H1 (cell line): ENCODE data around the gene GPER1. TPM values are rescaled to one million over a fixed set of nuclear protein-coding genes. Genes with fewer than 3 reads are reported as not detected.
A peak's percentile ranks its signal among the peaks of the same experiment; 100 is the strongest.

ENCODE experiments used
- CTCF ChIA-PET: fragments of 300-600 bp; sonication (Branson Sonifier 250); formaldehyde crosslinking; loops from one replicate; lab custom pipeline; 2021; ENCODE audit not compliant: partially characterized antibody; lab: Charles Lee
- POLR2A ChIA-PET: fragments of 300-600 bp; sonication (Branson Sonifier 250); formaldehyde crosslinking; loops from one replicate; lab custom pipeline; 2021; ENCODE audit warnings: inconsistent platforms; ENCODE audit not compliant: partially characterized antibody; lab: Charles Lee
- DNase-seq, 2 experiments: peaks; one replicate each; pipeline versions ENCODE4 v3.0.0 to v3.0.0-alpha.2; 2010 to 2022; ENCODE audit warnings: low spot score in 2 of 2, low read depth in 1 of 2, mixed read lengths in 1 of 2
- FAIRE-seq: peaks from 2 replicates; lab custom pipeline; 2011; peaks lifted over from hg19 to GRCh38; lab: Jason Lieb, UNC
- H2AFZ ChIP-seq: 2 replicates; pipeline ENCODE4 v1.8.1; 2012; ENCODE audit warnings: low read length, inconsistent platforms
- H2AK5ac ChIP-seq: 2 replicates; pipeline ENCODE4 v1.6.1; 2013; ENCODE audit warnings: low read depth, low read length
- H2BK120ac ChIP-seq: replicated peaks from 2 replicates; pipeline ENCODE3; 2013; ENCODE audit warnings: low read depth, low read length, inconsistent platforms
- H2BK12ac ChIP-seq: 2 replicates; pipeline ENCODE4 v1.6.1; 2013; ENCODE audit warnings: low read depth, low read length
- H2BK15ac ChIP-seq: 2 replicates; pipeline ENCODE4 v1.6.1; 2013; ENCODE audit warnings: low read length
- H2BK20ac ChIP-seq: 2 replicates; pipeline ENCODE4 v1.6.1; 2013; ENCODE audit warnings: low read length
- H2BK5ac ChIP-seq: 2 replicates; pipeline ENCODE4 v1.6.1; 2013; ENCODE audit warnings: low read depth, low read length
- H3K14ac ChIP-seq: 2 replicates; pipeline ENCODE4 v1.6.1; 2013; ENCODE audit warnings: inconsistent platforms; ENCODE audit not compliant: insufficient read length
- H3K18ac ChIP-seq: 2 replicates; pipeline ENCODE4 v1.6.1; 2013; ENCODE audit warnings: low read length; ENCODE audit errors: extremely low read depth
- H3K23ac ChIP-seq: 2 replicates; pipeline ENCODE4 v1.6.1; 2013; ENCODE audit warnings: inconsistent platforms; ENCODE audit not compliant: insufficient read length
- H3K23me2 ChIP-seq: 2 replicates; pipeline ENCODE4 v1.6.1; 2013; ENCODE audit warnings: low read depth, low read length
- H3K27ac ChIP-seq: 2 replicates; pipeline ENCODE4 v1.6.1; 2011; ENCODE audit warnings: low read depth, low read length, inconsistent platforms
- H3K27me3 ChIP-seq, 4 experiments: replicated peaks in 1 of 4; 1 replicate in 1 of 4; 2 replicates in 3 of 4; pipeline versions ENCODE4 v1.6.1 to v1.8.1; 2011 to 2013; ENCODE audit warnings: low read length in 3 of 4, mild to moderate bottlenecking in 3 of 4, inconsistent platforms in 2 of 4, mixed read lengths in 2 of 4, moderate library complexity in 1 of 4; ENCODE audit not compliant: control insufficient read depth in 3 of 4, insufficient read depth in 3 of 4; ENCODE audit errors: extremely low read depth in 1 of 4
- H3K36me3 ChIP-seq, 4 experiments: 2 replicates each; pipeline versions ENCODE4 v1.6.1 to v1.8.1; 2011 to 2013; ENCODE audit warnings: mild to moderate bottlenecking in 4 of 4, low read length in 3 of 4, moderate library complexity in 2 of 4, control low read depth in 1 of 4, inconsistent platforms in 1 of 4; ENCODE audit not compliant: insufficient read depth in 4 of 4, control insufficient read depth in 2 of 4
- H3K4ac ChIP-seq: replicated peaks from 2 replicates; pipeline ENCODE3; 2013; ENCODE audit warnings: low read length, low read depth, mixed read lengths, inconsistent platforms; ENCODE audit not compliant: insufficient read length
- H3K4me1 ChIP-seq, 4 experiments: replicated peaks in 1 of 4; 1 replicate in 1 of 4; 2 replicates in 3 of 4; pipeline versions ENCODE4 v1.6.1 to v1.8.1; 2011 to 2013; ENCODE audit warnings: low read length in 3 of 4, inconsistent platforms in 2 of 4, mixed read lengths in 1 of 4; ENCODE audit not compliant: insufficient read depth in 4 of 4, control insufficient read depth in 3 of 4
- H3K4me2 ChIP-seq, 2 experiments: 2 replicates each; pipeline versions ENCODE4 v1.6.1 to v1.8.1; 2011 to 2013; ENCODE audit warnings: low read depth in 2 of 2, low read length in 2 of 2, control low read depth in 1 of 2, inconsistent platforms in 1 of 2, mild to moderate bottlenecking in 1 of 2; ENCODE audit not compliant: insufficient read depth in 1 of 2
- H3K4me3 ChIP-seq, 4 experiments: fragments of 200-600, 300-600 bp in 1 of 4; sonication (generic), shearing (Covaris generic), sonication (Bioruptor Twin) in 1 of 4; 2 replicates each; pipeline versions ENCODE4 v1.5.1 to v1.8.1; 2011 to 2016; ENCODE audit warnings: low read length in 4 of 4, low read depth in 3 of 4, control low read depth in 2 of 4, inconsistent platforms in 2 of 4, mild to moderate bottlenecking in 2 of 4, mixed read lengths in 1 of 4, moderate library complexity in 1 of 4; ENCODE audit not compliant: insufficient read depth in 2 of 4; ENCODE audit errors: extremely low read depth in 1 of 4
- H3K56ac ChIP-seq: replicated peaks from 2 replicates; pipeline ENCODE3; 2013; ENCODE audit warnings: low read depth, mild to moderate bottlenecking, mixed read lengths, low read length, inconsistent platforms; ENCODE audit not compliant: insufficient read length
- H3K79me1 ChIP-seq: 2 replicates; pipeline ENCODE4 v1.6.1; 2013; ENCODE audit warnings: low read depth, low read length, control low read depth
- H3K79me2 ChIP-seq, 2 experiments: 2 replicates each; pipeline versions ENCODE4 v1.6.1 to v1.8.1; 2012 to 2013; ENCODE audit warnings: low read length in 2 of 2, mild to moderate bottlenecking in 2 of 2, inconsistent platforms in 1 of 2; ENCODE audit not compliant: insufficient read depth in 2 of 2, control insufficient read depth in 1 of 2
- H3K9ac ChIP-seq, 4 experiments: replicated peaks in 1 of 4; 1 replicate in 1 of 4; 2 replicates in 3 of 4; pipeline versions ENCODE4 v1.6.1 to v1.8.1; 2011 to 2013; ENCODE audit warnings: low read depth in 3 of 4, low read length in 3 of 4, control low read depth in 2 of 4, mild to moderate bottlenecking in 2 of 4, moderate library complexity in 2 of 4, inconsistent platforms in 1 of 4; ENCODE audit errors: extremely low read depth in 1 of 4
- H3K9me3 ChIP-seq, 2 experiments: 2 replicates each; pipeline versions ENCODE4 v1.6.1 to v1.8.1; 2012 to 2013; ENCODE audit warnings: mild to moderate bottlenecking in 2 of 2, moderate library complexity in 2 of 2, control low read depth in 1 of 2, inconsistent platforms in 1 of 2, low read depth in 1 of 2, low read length in 1 of 2, mixed read lengths in 1 of 2; ENCODE audit not compliant: insufficient read depth in 2 of 2
- H4K20me1 ChIP-seq, 2 experiments: replicated peaks in 1 of 2; 2 replicates each; pipeline versions ENCODE3 to v1.8.1; 2011 to 2013; ENCODE audit warnings: inconsistent platforms in 2 of 2, low read length in 2 of 2, mild to moderate bottlenecking in 1 of 2; ENCODE audit not compliant: insufficient read depth in 2 of 2, control insufficient read depth in 1 of 2
- H4K5ac ChIP-seq: 2 replicates; pipeline ENCODE4 v1.6.1; 2013; ENCODE audit warnings: low read length, low read depth, mixed read lengths, inconsistent platforms; ENCODE audit not compliant: insufficient read length
- H4K8ac ChIP-seq: 2 replicates; pipeline ENCODE4 v1.8.0; 2013; ENCODE audit warnings: mild to moderate bottlenecking, moderate library complexity, low read length, inconsistent platforms; ENCODE audit not compliant: insufficient read depth; ENCODE audit errors: extremely low read depth
- H4K91ac ChIP-seq: replicated peaks from 2 replicates; pipeline ENCODE3; 2013; ENCODE audit warnings: low read length, mixed read lengths, inconsistent platforms; ENCODE audit not compliant: insufficient read length
- NANOG ChIP-seq: IDR thresholded peaks from 2 replicates; pipeline ENCODE4 v1.6.1; 2011; ENCODE audit warnings: low read length, low read depth, mild to moderate bottlenecking, inconsistent platforms; ENCODE audit not compliant: insufficient read depth, poor library complexity, severe bottlenecking
- POLR2AphosphoS5 ChIP-seq: IDR thresholded peaks from 2 replicates; pipeline ENCODE4 v1.6.1; 2011; ENCODE audit warnings: low read depth, low read length
- RAD21 ChIP-seq, 2 experiments: IDR thresholded peaks in 1 of 2; conservative IDR thresholded peaks in 1 of 2; 2 replicates each; pipeline ENCODE4 v1.6.1; 2011; ENCODE audit warnings: low read depth in 2 of 2, low read length in 2 of 2, improper control_type of control experiment in 1 of 2, inconsistent platforms in 1 of 2, mild to moderate bottlenecking in 1 of 2, moderate library complexity in 1 of 2
- TAF7 ChIP-seq: optimal IDR thresholded peaks from 2 replicates; pipeline ENCODE3; 2011; ENCODE audit warnings: low read depth, mild to moderate bottlenecking, inconsistent platforms, low read length, moderate library complexity, borderline replicate concordance
- WGBS, 2 experiments: shearing (Covaris generic) in 1 of 2; methylation state at CpG; one replicate each; pipeline versions ENCODE4 v1.1.6 to v1.1.7; 2013 to 2015; ENCODE audit warnings: low lambda C conversion rate in 2 of 2, mixed read lengths in 2 of 2, inconsistent platforms in 1 of 2, low coverage in 1 of 2, missing lambda C conversion rate in 1 of 2; ENCODE audit not compliant: insufficient replicate concordance in 2 of 2, insufficient coverage in 1 of 2, insufficient read length in 1 of 2; ENCODE audit errors: extremely low coverage in 1 of 2, missing lambda C conversion rate in 1 of 2; 5-methylcytosine and 5-hydroxymethylcytosine counted together
- polyA plus RNA-seq, 7 experiments: library from polyadenylated mRNA; depleted of rRNA in 3 of 7; stranded (reverse) in 5 of 7; unstranded in 2 of 7; fragments of >200 nt in 5 of 7; fragments of 200-250 nt in 2 of 7; gene quantifications; 1 replicate in 5 of 7; 2 replicates in 1 of 7; 4 replicates in 1 of 7; pipeline versions ENCODE4 v1.2.1 to v1.2.3, GENCODE V29; 2011 to 2013; ENCODE audit warnings: missing spikeins in 2 of 7, mixed read lengths in 2 of 7
- total RNA-seq: library from RNA; stranded (reverse); fragmentation: NEBNext Ultra II Directional; extraction: Animal tissue kit (Norgen Biotek cat#: 25700); gene quantifications from 2 replicates; pipeline ENCODE4 v1.2.1, GENCODE V29; 2021

Gene GPER1
- total and polyA plus RNA-seq, 2 of the 8 experiments (the other 6 are each of a cell fraction or from before 2014, with no cell fraction given): 0.24 to 0.47 TPM

DNA sequence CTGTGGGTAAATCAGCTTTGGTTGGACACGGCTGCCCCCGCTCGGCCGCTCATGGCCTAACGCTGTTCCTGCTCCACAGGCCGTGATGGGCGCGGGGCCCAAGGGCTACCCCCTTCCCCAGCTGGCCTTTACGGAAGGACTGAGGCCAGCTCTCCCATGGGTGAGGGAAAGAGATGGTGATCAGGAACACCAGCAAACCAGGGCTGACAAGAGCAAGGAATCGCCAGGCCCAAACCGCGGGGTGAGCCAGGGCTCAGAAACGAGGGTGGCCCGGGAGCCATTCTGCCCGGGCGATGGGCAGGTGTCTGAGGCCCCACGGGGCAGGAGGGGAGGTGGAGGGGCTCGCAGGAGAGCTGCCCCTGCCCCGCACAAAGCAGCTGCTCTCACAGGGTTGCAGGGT, 26.6 kb downstream of the GPER1 start:
- CTCF ChIA-PET: interaction anchor here (1.3 to 2.4 kb wide), 7 partner anchors 9 to 120 kb away, joined by 3 to 14 read pairs (median 4); partner anchors contain the start of gene GPER1
- H3K79me2 ChIP-seq: peaks cover 0 to 23% of the 10 kb centered on the region in 2 experiments; a peak in 1 of 4 replicates
- H3K56ac ChIP-seq: no peak overlapping the region
- H3K23ac ChIP-seq: no peak overlapping the region
- H3K4me3 ChIP-seq: no peak overlapping the region
- H3K4me2 ChIP-seq: no peak overlapping the region
- no peak overlapping the region for H4K5ac ChIP-seq
- H2BK12ac ChIP-seq: no peak overlapping the region
- POLR2A ChIA-PET: interaction anchor here (1.4 kb wide), 1 partner anchor 24 kb away, joined by 3 read pairs; a partner anchor contains a TSS
- H3K14ac ChIP-seq: no peak overlapping the region
- H3K18ac ChIP-seq: no peak overlapping the region
- H3K36me3 ChIP-seq: no peaks in the 10 kb centered on the region
- peaks cover 13% of the 10 kb centered on the region for H3K79me1 ChIP-seq
- H2BK20ac ChIP-seq: no peak overlapping the region
- no peak overlapping the region for H4K91ac ChIP-seq
- H2AFZ ChIP-seq: no peak overlapping the region
- H4K8ac ChIP-seq: peak overlapping the region; percentile 51; the same call in 1 of the 2 replicates
- no peak overlapping the region for H2BK120ac ChIP-seq
- FAIRE-seq (no peak), DNase-seq (no peak)
- TF ChIP-seq RAD21 (IDR thresholded peaks at IDR 0.05 in 1 of 2, conservative IDR thresholded peaks at IDR 0.05 in 1 of 2; ENCODE audit: low read depth in 2 of 2, low read length in 2 of 2): peak; percentile 6 to 33; a peak in 2 of 4 replicates
- no peak for TF ChIP-seq NANOG
- no peak for TF ChIP-seq TAF7
- TF ChIP-seq POLR2AphosphoS5: no peak
- H3K23me2 ChIP-seq: no peaks in the 10 kb centered on the region
- H3K4ac ChIP-seq: no peak overlapping the region
- H2BK15ac ChIP-seq: no peak overlapping the region
- no peaks in the 10 kb centered on the region; a peak in 1 of 4 replicates for H3K9me3 ChIP-seq
- no peak overlapping the region for H2BK5ac ChIP-seq
- no peak overlapping the region for H3K9ac ChIP-seq
- no peaks in the 10 kb centered on the region for H3K4me1 ChIP-seq
- no peak overlapping the region for H3K27ac ChIP-seq
- WGBS, 2 experiments: 88% methylated on average over 16 of the region's 19 CpGs; no CpG with 5 or more reads in 1 of the 2 experiments
- H2AK5ac ChIP-seq: no peak overlapping the region
- peaks cover 0 to 6% of the 10 kb centered on the region in 2 experiments for H4K20me1 ChIP-seq
- no peaks in the 10 kb centered on the region for H3K27me3 ChIP-seq
